Upper lobe of right lung (tissue), 1 donor: Measurements from ENCODE around the gene ATP5F1D. TPM values are rescaled to one million over a fixed set of nuclear protein-coding genes. Genes with fewer than 3 reads are reported as not detected.
A peak's percentile ranks its signal among the peaks of the same experiment; 100 is the strongest.
"Not testable (repeated sequence)": the region's sequence is repeated elsewhere in the genome, so short reads cannot be mapped to it uniquely, and the experiment has no call there.

Source experiments
- ATAC-seq: fragments of 200-7000 bp; cut with Tn5 transposase; one replicate; pipeline ENCODE4 v1.9.1; 2020; ENCODE audit warnings: mild to moderate bottlenecking, moderate library complexity
- DNase-seq: peaks from one replicate; pipeline ENCODE4 v3.0.0-alpha.2; 2020
- H3K27ac ChIP-seq: fragments of 200-600 bp; one replicate; pipeline ENCODE4 v1.8.0; 2022
- H3K27me3 ChIP-seq: fragments of 200-600 bp; one replicate; pipeline ENCODE4 v1.8.0; 2022; ENCODE audit warnings: mild to moderate bottlenecking
- H3K36me3 ChIP-seq: fragments of 200-600 bp; one replicate; pipeline ENCODE4 v1.8.0; 2022
- H3K4me1 ChIP-seq: fragments of 200-600 bp; one replicate; pipeline ENCODE4 v1.8.0; 2022
- H3K4me3 ChIP-seq: fragments of 200-600 bp; one replicate; pipeline ENCODE4 v1.8.0; 2022; ENCODE audit warnings: mild to moderate bottlenecking
- H3K9me3 ChIP-seq: fragments of 200-600 bp; one replicate; pipeline ENCODE4 v1.8.0; 2022
- CTCF ChIP-seq: fragments of 200-600 bp; IDR thresholded peaks from one replicate; pipeline ENCODE4 v1.8.0; 2022; ENCODE audit warnings: antibody characterized with exemption
- intact Hi-C: fragments of 100-400 bp; cut with DNase I; formaldehyde crosslinking; loops from one replicate; pipeline ENCODE4 v1.11.0; 2022
- long read RNA-seq: library from polyadenylated mRNA; unstranded; transcript quantifications from one replicate; pipeline ENCODE4 v2.0.0, GENCODE V29; 2021
- total RNA-seq: library from RNA; stranded (reverse); fragmentation: NEBNext Ultra II Directional; extraction: Animal tissue kit (Norgen Biotek cat#: 25700); gene quantifications from one replicate; pipeline ENCODE4 v1.2.1, GENCODE V29; 2021
- donor health status: DM: no; HTN: yes; CAD: no; lungs with severe emphysema.

The ATP5F1D gene
- total RNA-seq: 126 TPM
- long read RNA-seq, transcript ATP5F1D-201 (4 exons, 997 nt): minor isoform, 42 of 116 reads
- long read RNA-seq, transcript ATP5F1D-202 (5 exons, 704 nt): major isoform, 61 of 116 reads
- long read RNA-seq, transcript ATP5F1D-209 (3 exons, 343 nt): minor isoform, 5 of 116 reads
- long read RNA-seq, partial matches to known transcripts: 0 of 116 reads
- long read RNA-seq, other reads (novel, unspliced or antisense): 3 of 116 reads

GRCh38 chr19:1241417-1242095 lies at the start of gene ATP5F1D:
Gene ATP5F1D (plus strand): TSS chr19:1241751. CDS start chr19:1241851, 100 bp downstream.
- DNase-seq: peak; percentile 98

GRCh38 chr19:1199531-1199930 lies 42.0 kb upstream of the ATP5F1D start:
- no peaks in the 10 kb centered on the region for H3K9me3 ChIP-seq
- H3K27me3 ChIP-seq: no peaks in the 10 kb centered on the region
- H3K27ac ChIP-seq: no peak overlapping the region
- H3K36me3 ChIP-seq: no peaks in the 10 kb centered on the region
- DNase-seq (no peak), ATAC-seq (no peak)
- TF ChIP-seq CTCF: no peak
- H3K4me1 ChIP-seq: peaks cover 10% of the 10 kb centered on the region
- no peak overlapping the region for H3K4me3 ChIP-seq
- intact Hi-C loops: no loop called here

More at GRCh38 chr19:1241417-1242095, at the start of gene ATP5F1D:
- Histone ChIP-seq H3K4me1 (peaks cover 56% of the 10 kb centered on the region), H3K27ac (peak within 1 kb of the TSS; percentile 86), H3K9me3 (no peaks in the 10 kb centered on the region), H3K36me3 (no peaks in the 10 kb centered on the region), H3K4me3 (peak within 1 kb of the TSS; percentile 88), H3K27me3 (no peaks in the 10 kb centered on the region)
- TF ChIP-seq CTCF: no peak
- peak; percentile 78 for ATAC-seq
- intact Hi-C loops: no loop called here

- H3K4me1 ChIP-seq: peaks cover 15% of the 10 kb centered on the region
- DNase-seq, intact Hi-C loops, H3K27me3 ChIP-seq, H3K27ac ChIP-seq, H3K4me3 ChIP-seq, H3K9me3 ChIP-seq, ATAC-seq, H3K36me3 ChIP-seq: not testable (repeated sequence)
Measured at GRCh38 chr19:1200614-1201013, 40.9 kb upstream of the ATP5F1D start.

- Histone ChIP-seq H3K27me3 (no peaks in the 10 kb centered on the region), H3K4me3 (peak within 1 kb of the TSS; percentile 72), H3K9me3 (no peaks in the 10 kb centered on the region), H3K4me1 (peaks cover 44% of the 10 kb centered on the region), H3K27ac (peak within 1 kb of the TSS; percentile 81), H3K36me3 (peaks cover 3% of the 10 kb centered on the region)
- peak; percentile 97 for ATAC-seq
- TF ChIP-seq CTCF: no peak
- intact Hi-C loops: no loop called here
- DNase-seq: peak; percentile 100
Measured at GRCh38 chr19:1205114-1206099, 36.1 kb upstream of the ATP5F1D start, which contains the start of gene STK11. Gene STK11 (plus strand): TSS chr19:1205778. CDS start chr19:1206914, 1,136 bp downstream.

GRCh38 chr19:1206150-1206863 lies 35.2 kb upstream of the ATP5F1D start:
- Histone ChIP-seq H3K9me3 (no peaks in the 10 kb centered on the region), H3K4me1 (peaks cover 48% of the 10 kb centered on the region), H3K36me3 (peaks cover 4% of the 10 kb centered on the region), H3K27ac (peak overlapping the region; percentile 80), H3K4me3 (peak overlapping the region; percentile 72), H3K27me3 (no peaks in the 10 kb centered on the region)
- DNase-seq (no peak), ATAC-seq (no peak)
- TF ChIP-seq CTCF: no peak
- intact Hi-C loops: no loop called here
